ENCODE results near the gene PSAPL1.

DNA sequence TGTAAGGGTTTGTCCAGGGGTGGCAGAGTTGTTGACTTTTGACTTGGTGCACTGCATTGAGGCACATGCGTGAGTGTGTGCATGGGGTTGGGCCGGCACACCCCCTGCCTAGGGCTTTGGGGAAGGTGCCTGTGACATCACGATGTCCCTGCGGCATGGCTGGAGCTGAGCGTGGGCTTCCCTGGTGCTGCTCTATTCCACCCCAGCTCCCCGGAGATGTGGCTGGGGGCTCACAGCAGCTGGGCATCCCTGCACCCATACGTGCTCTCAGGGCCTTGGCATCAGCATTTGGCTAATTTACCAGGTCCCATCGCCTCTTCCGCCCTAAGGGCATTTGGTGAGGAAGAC lies 5.7 kb downstream of the PSAPL1 start:
- TF ChIP-seq, protein P1, sequence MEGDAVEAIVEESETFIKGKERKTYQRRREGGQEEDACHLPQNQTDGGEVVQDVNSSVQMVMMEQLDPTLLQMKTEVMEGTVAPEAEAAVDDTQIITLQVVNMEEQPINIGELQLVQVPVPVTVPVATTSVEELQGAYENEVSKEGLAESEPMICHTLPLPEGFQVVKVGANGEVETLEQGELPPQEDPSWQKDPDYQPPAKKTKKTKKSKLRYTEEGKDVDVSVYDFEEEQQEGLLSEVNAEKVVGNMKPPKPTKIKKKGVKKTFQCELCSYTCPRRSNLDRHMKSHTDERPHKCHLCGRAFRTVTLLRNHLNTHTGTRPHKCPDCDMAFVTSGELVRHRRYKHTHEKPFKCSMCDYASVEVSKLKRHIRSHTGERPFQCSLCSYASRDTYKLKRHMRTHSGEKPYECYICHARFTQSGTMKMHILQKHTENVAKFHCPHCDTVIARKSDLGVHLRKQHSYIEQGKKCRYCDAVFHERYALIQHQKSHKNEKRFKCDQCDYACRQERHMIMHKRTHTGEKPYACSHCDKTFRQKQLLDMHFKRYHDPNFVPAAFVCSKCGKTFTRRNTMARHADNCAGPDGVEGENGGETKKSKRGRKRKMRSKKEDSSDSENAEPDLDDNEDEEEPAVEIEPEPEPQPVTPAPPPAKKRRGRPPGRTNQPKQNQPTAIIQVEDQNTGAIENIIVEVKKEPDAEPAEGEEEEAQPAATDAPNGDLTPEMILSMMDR (conservative IDR thresholded peaks at IDR 0.05; ENCODE audit: low read depth, low read length) = no peak
- TF ChIP-seq EZH2 (IDR thresholded peaks at IDR 0.05; ENCODE audit: borderline replicate concordance, low read depth, low read length, poor library complexity, severe bottlenecking) = no peak
